Psoas muscle (tissue), 8 donors: ENCODE data around the gene MAGI2. TPM values are rescaled to one million over a fixed set of nuclear protein-coding genes. Genes with fewer than 3 reads are reported as not detected.

Experiments used
- ATAC-seq, 4 donors: fragments of 200-7000 bp; cut with Tn5 transposase; one replicate each; pipeline ENCODE4 v1.9.1; 2020; ENCODE audit warnings: moderate library complexity in 3 of 4, mild to moderate bottlenecking in 2 of 4
- DNase-seq, 2 donors: peaks; one replicate each; pipeline ENCODE4 v3.0.0-alpha.2; 2020
- H3K27ac ChIP-seq: fragments of 200-600 bp; one replicate; pipeline ENCODE4 v1.8.0; 2022
- H3K27me3 ChIP-seq, 3 donors: fragments of 200-600 bp in 1 of 3; one replicate each; pipeline versions ENCODE4 v1.6.1 to v1.8.0; 2013 to 2022; ENCODE audit warnings: low read length in 2 of 3, mild to moderate bottlenecking in 2 of 3, moderate library complexity in 1 of 3; ENCODE audit not compliant: insufficient read depth in 3 of 3
- H3K36me3 ChIP-seq, 2 donors: fragments of 200-600 bp in 1 of 2; one replicate each; pipeline versions ENCODE4 v1.6.1 to v1.8.0; 2013 to 2022; ENCODE audit warnings: low read depth in 1 of 2, mild to moderate bottlenecking in 1 of 2, moderate library complexity in 1 of 2; ENCODE audit not compliant: insufficient read depth in 1 of 2
- H3K4me1 ChIP-seq: fragments of 200-600 bp; one replicate; pipeline ENCODE4 v1.8.0; 2022
- H3K4me3 ChIP-seq: fragments of 200-600 bp; one replicate; pipeline ENCODE4 v1.8.0; 2022; ENCODE audit warnings: mild to moderate bottlenecking
- H3K9me3 ChIP-seq: fragments of 200-600 bp; one replicate; pipeline ENCODE4 v1.8.0; 2022
- WGBS, 3 donors: extraction: QIAGEN DNeasy Blood & Tissue Kit; methylation state at CpG; one replicate each; pipeline versions ENCODE4 v1.1.6 to v1.1.7; 2013; 5-methylcytosine and 5-hydroxymethylcytosine counted together
- intact Hi-C, 2 donors: fragments of 100-400 bp; cut with DNase I; formaldehyde crosslinking; loops; one replicate each; pipeline versions ENCODE4 v1.11.0 to v1.14.2; 2022
- polyA plus RNA-seq, 3 donors: library from polyadenylated mRNA; stranded (reverse); fragments of 200-250 nt; gene quantifications; one replicate each; pipeline ENCODE4 v1.2.3, GENCODE V29; 2013
- total RNA-seq, 4 donors: library from RNA; stranded (reverse); fragmentation: NEBNext Ultra II Directional in 2 of 4; extraction: Animal tissue kit (Norgen Biotek cat#: 25700) in 2 of 4; gene quantifications; one replicate each; pipeline versions ENCODE4 v1.2.1 to v1.2.4, GENCODE V29; 2021 to 2023
- TF ChIP-seq, protein P1 (sequence below): fragments of 200-600 bp; IDR thresholded peaks from one replicate; pipeline ENCODE4 v1.8.0; 2022; ENCODE audit warnings: antibody characterized with exemption
- donor health status: healthy with polysubstance abuse.
- donor health status: DM: no; HTN: no; CAD: no; lungs with moderate emphysema.
- donor health status: Bipolar disorder and iron deficiency.
- donor health status: healthy.
- donor health status: DM: yes; HTN: yes; CAD: no.
- donor health status: DM: no; HTN: no; CAD: no.
- donor health status: DM: no; HTN: no; CAD: no.
- donor health status: DM: yes; HTN: yes; CAD: no.

Gene MAGI2
- total and polyA plus RNA-seq, 7 donors, result 0.46 to 2.5 (median 1.4) TPM

DNA sequence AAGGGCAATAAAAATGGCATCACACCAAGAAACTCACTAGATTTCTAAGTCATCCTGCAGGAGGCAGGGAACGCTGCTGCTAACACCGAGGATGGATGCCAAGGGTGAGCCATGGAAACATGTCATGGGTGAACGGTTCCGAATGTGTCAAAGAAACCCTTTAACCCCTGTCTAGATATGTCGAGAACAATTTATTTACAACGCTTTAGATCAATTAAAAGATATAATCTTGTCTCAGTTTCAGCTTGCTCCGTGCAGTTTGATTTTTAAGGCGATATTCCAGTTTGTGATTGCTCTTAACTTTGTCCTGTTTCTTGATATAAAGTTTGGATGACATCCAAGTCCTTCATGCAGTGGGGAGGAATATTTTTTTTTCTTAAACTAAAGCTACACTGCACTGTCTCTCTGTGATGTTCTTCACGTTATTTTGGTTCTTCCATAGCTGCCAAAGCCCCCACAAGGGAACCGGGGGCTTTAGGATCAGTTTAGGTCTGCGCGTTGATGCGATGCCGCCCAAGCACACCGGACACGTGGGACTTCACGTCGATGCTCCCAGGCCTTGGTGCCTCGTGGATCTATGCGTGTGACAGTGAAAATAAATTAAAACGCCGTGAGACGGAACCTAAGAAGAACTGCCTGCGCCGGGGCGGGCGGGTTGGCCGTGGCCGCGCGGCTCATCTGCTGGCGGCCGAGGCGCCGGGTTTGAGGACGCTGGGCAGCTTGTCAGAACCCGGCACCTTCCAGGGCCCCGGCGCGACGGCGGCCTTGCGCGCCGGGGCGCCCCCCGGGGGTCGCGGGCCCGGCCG, 1434.6 kb downstream of the MAGI2 start:
- H3K27ac ChIP-seq, result peak overlapping the region; percentile 75
- TF ChIP-seq, protein P1, sequence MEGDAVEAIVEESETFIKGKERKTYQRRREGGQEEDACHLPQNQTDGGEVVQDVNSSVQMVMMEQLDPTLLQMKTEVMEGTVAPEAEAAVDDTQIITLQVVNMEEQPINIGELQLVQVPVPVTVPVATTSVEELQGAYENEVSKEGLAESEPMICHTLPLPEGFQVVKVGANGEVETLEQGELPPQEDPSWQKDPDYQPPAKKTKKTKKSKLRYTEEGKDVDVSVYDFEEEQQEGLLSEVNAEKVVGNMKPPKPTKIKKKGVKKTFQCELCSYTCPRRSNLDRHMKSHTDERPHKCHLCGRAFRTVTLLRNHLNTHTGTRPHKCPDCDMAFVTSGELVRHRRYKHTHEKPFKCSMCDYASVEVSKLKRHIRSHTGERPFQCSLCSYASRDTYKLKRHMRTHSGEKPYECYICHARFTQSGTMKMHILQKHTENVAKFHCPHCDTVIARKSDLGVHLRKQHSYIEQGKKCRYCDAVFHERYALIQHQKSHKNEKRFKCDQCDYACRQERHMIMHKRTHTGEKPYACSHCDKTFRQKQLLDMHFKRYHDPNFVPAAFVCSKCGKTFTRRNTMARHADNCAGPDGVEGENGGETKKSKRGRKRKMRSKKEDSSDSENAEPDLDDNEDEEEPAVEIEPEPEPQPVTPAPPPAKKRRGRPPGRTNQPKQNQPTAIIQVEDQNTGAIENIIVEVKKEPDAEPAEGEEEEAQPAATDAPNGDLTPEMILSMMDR, result peak; percentile 22
- 6 to 9% (median 6%) methylated on average over 37 to 51 of the region's 51 CpGs for WGBS, 3 donors
- no peaks in the 10 kb centered on the region for H3K27me3 ChIP-seq
- no peaks in the 10 kb centered on the region for H3K36me3 ChIP-seq
- H3K4me1 ChIP-seq, result peaks cover 20% of the 10 kb centered on the region
- H3K4me3 ChIP-seq, result peak overlapping the region; percentile 72
- no peaks in the 10 kb centered on the region for H3K9me3 ChIP-seq
- intact Hi-C loops, result no loop called here
- DNase-seq (peak; percentile 39 to 63), ATAC-seq (peak in 2 of 4 donors; percentile 38 to 50)

DNA sequence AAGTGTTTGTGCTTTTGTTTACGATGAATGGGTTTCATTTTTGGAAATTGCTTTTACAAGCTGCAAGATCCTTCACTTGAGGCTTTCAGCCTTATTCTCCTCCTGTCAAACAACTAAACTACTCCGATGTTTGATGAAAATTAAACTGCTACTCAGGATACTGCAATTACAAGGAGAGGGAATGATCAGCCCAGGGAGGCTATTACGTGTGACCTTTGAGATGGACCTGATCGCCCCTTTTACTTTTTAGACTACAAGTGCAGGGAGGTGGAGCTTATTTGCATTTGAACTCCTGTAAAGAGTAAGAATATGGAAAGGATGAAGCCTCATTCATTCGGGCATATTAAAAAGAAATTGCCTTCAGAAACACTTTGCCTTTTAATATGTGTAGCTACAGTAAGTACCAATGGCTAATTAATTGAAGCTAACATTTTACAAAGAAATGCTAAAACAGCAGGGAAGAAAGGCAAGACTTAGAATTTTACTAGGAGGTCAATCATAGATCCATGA, 1435.8 kb downstream of the MAGI2 start:
- Histone ChIP-seq H3K27ac (peak overlapping the region; percentile 75), H3K36me3 (no peaks in the 10 kb centered on the region), H3K27me3 (no peaks in the 10 kb centered on the region), H3K4me3 (peak overlapping the region; percentile 72), H3K9me3 (no peaks in the 10 kb centered on the region), H3K4me1 (peaks cover 20% of the 10 kb centered on the region)
- DNase-seq, result no peak
- 77 to 83% (median 82%) methylated on average over 5 of the region's 5 CpGs for WGBS, 3 donors
- TF ChIP-seq, protein P1, result no peak
- intact Hi-C loops, result no loop called here
- ATAC-seq, result no peak

DNA sequence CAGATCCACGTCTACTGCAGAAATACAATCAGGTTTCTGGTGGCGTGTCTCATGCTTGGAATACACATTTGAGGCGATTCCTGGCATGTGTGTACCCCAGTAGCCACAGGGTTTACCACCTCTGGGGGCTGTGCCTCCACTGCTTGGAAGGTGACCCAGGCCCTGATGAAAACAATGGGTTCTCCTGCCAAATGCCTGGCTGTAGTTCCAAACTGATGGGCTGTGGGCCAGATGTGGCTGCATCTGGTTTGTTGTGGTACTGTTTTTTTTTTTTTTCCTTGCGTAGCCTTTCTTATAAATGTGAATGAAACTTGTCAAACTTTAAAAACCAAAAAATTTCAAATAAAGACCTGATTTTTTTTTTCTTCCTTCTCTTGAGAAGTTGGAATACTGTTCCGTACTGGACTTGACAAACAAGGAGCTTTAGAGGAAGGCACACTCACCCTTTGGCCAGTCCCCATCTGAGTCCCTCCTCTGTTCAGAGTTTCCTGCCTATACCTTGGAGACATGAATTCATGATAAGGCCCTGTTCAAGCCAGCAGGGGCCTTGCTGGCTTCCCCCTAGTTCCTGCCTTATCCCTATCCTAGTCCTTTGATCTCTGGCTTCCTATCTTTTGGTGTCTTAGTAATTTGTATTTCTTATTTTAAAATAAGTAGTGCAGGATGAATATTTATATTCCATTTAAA, 1437.8 kb downstream of the MAGI2 start:
- 80 to 82% (median 80%) methylated on average over 5 of the region's 5 CpGs for WGBS, 3 donors
- no peak for DNase-seq
- intact Hi-C loops, result no loop called here

DNA sequence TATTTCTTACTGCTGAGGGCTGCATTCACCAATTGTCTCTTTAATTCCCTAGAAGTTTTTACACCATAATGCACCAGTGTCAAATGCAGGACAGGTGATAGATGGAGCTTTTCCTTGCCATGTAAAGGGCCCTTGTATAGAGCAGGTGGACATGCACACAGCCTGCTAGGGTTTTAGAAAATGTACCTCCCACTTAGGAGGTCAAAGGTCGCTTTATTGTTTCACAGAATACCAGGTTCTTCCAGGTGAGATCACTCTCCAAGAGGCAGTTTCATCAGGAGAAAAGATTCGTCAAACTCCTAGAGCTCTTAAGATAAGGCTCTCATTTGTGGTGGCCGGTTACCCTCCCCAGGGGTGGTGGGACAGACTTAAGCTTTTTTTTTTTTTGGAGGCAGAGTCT, 1439.1 kb downstream of the MAGI2 start:
- ATAC-seq, result no peak

More for the DNA sequence above, 1437.8 kb downstream of the MAGI2 start:
- H3K4me3 ChIP-seq, result no peak overlapping the region
- no peak overlapping the region for H3K27ac ChIP-seq
- TF ChIP-seq, protein P1, result no peak
- H3K36me3 ChIP-seq, result no peaks in the 10 kb centered on the region
- H3K9me3 ChIP-seq, result no peaks in the 10 kb centered on the region
- H3K4me1 ChIP-seq, result peaks cover 16% of the 10 kb centered on the region
- no peak for ATAC-seq
- H3K27me3 ChIP-seq, result no peaks in the 10 kb centered on the region

More for the DNA sequence above, 1439.1 kb downstream of the MAGI2 start:
- 88 to 95% (median 91%) methylated on average over 3 of the region's 3 CpGs for WGBS, 3 donors
- Histone ChIP-seq H3K9me3 (no peaks in the 10 kb centered on the region), H3K36me3 (no peaks in the 10 kb centered on the region), H3K27ac (no peak overlapping the region), H3K4me3 (no peak overlapping the region), H3K4me1 (peaks cover 13% of the 10 kb centered on the region), H3K27me3 (no peaks in the 10 kb centered on the region)
- TF ChIP-seq, protein P1, result no peak
- intact Hi-C loops, result no loop called here
- no peak for DNase-seq
